Nephron (organoid): ENCODE results near the gene PPT2.

ENCODE experiments used
- H3K27ac Mint-ChIP-seq, 3 experiments: 2 replicates each; pipeline ENCODE4 v1.8.0; 2020; ENCODE audit warnings: mixed read lengths in 3 of 3, mild to moderate bottlenecking in 2 of 3, moderate library complexity in 1 of 3
- H3K27me3 Mint-ChIP-seq: 2 replicates; pipeline ENCODE4 v1.8.0; 2021; ENCODE audit warnings: low read depth, mild to moderate bottlenecking, moderate library complexity, mixed read lengths
- H3K36me3 Mint-ChIP-seq: 2 replicates; pipeline ENCODE4 v1.8.0; 2020; ENCODE audit warnings: low read depth, mixed read lengths
- H3K4me1 Mint-ChIP-seq: 2 replicates; pipeline ENCODE4 v1.8.0; 2020; ENCODE audit warnings: mixed read lengths
- H3K4me3 Mint-ChIP-seq, 3 experiments: 2 replicates each; pipeline ENCODE4 v1.8.0; 2020; ENCODE audit warnings: mild to moderate bottlenecking in 3 of 3, mixed read lengths in 3 of 3, moderate library complexity in 2 of 3
- H3K9me3 Mint-ChIP-seq: 2 replicates; pipeline ENCODE4 v1.8.0; 2020; ENCODE audit warnings: mixed read lengths
- CTCF ChIP-seq, 3 experiments: fragments of 200-600 bp; sonication (generic); IDR thresholded peaks; one replicate each; pipeline ENCODE4 v1.5.0; 2021; ENCODE audit warnings: antibody characterized with exemption in 3 of 3; ENCODE audit not compliant: unreplicated experiment in 3 of 3

Gene PPT2

GRCh38 chr6:32127717-32128592 is 26.0 kb upstream of the PPT2 start, which contains the start of gene ATF6B:
ATF6B (minus strand) TSS chr6:32128246; CDS start chr6:32128207, 39 bp downstream.
- Mint-ChIP-seq H3K27me3 (no peaks in the 10 kb centered on the region), H3K36me3 (peaks cover 19% of the 10 kb centered on the region), H3K4me3 (peak within 1 kb of the TSS; percentile 97 to 100 (median 99)), H3K27ac (peak within 1 kb of the TSS; percentile 95 to 100 (median 99)), H3K4me1 (peaks cover 40% of the 10 kb centered on the region), H3K9me3 (no peaks in the 10 kb centered on the region)
- no peak for TF ChIP-seq CTCF (IDR thresholded peaks at IDR 0.05; ENCODE audit: unreplicated experiment in 3 of 3)

- H3K27ac Mint-ChIP-seq = peak overlapping the region; percentile 95 to 100 (median 99)
- peaks cover 40% of the 10 kb centered on the region for H3K4me1 Mint-ChIP-seq
- H3K4me3 Mint-ChIP-seq = peak overlapping the region; percentile 97 to 100 (median 99)
- H3K9me3 Mint-ChIP-seq = no peaks in the 10 kb centered on the region
- no peak for TF ChIP-seq CTCF (IDR thresholded peaks at IDR 0.05; ENCODE audit: unreplicated experiment in 3 of 3)
- H3K27me3 Mint-ChIP-seq = no peaks in the 10 kb centered on the region
- peaks cover 13% of the 10 kb centered on the region for H3K36me3 Mint-ChIP-seq
These were observed 25.1 kb upstream of the PPT2 start for GRCh38 chr6:32128751-32129296.

- H3K36me3 Mint-ChIP-seq = peaks cover 7% of the 10 kb centered on the region
- H3K27me3 Mint-ChIP-seq = no peaks in the 10 kb centered on the region
- peak overlapping the region; percentile 88 to 100 (median 95) for H3K4me3 Mint-ChIP-seq
- H3K27ac Mint-ChIP-seq = peak overlapping the region; percentile 94 to 99 (median 97)
- no peak for TF ChIP-seq CTCF (IDR thresholded peaks at IDR 0.05; ENCODE audit: unreplicated experiment in 3 of 3)
- H3K4me1 Mint-ChIP-seq = peaks cover 40% of the 10 kb centered on the region
- no peaks in the 10 kb centered on the region for H3K9me3 Mint-ChIP-seq
These were observed 24.4 kb upstream of the PPT2 start for GRCh38 chr6:32129297-32130088.

- TF ChIP-seq CTCF (IDR thresholded peaks at IDR 0.05; ENCODE audit: unreplicated experiment in 3 of 3) = no peak
- Mint-ChIP-seq H3K27me3 (peaks cover 4% of the 10 kb centered on the region), H3K9me3 (no peaks in the 10 kb centered on the region), H3K27ac (peak overlapping the region in 2 of 3 experiments; percentile 77 to 79), H3K4me3 (peak overlapping the region; percentile 68 to 79 (median 71)), H3K4me1 (peaks cover 33% of the 10 kb centered on the region), H3K36me3 (no peaks in the 10 kb centered on the region)
These were observed 22.4 kb upstream of the PPT2 start for GRCh38 chr6:32131439-32131948.

- peaks cover 27% of the 10 kb centered on the region for H3K4me1 Mint-ChIP-seq
- peak overlapping the region; percentile 57 to 76 (median 68) for H3K4me3 Mint-ChIP-seq
- TF ChIP-seq CTCF (IDR thresholded peaks at IDR 0.05; ENCODE audit: unreplicated experiment in 3 of 3) = no peak
- no peaks in the 10 kb centered on the region for H3K9me3 Mint-ChIP-seq
- H3K36me3 Mint-ChIP-seq = no peaks in the 10 kb centered on the region
- peak overlapping the region in 1 of 3 experiments; percentile 46 for H3K27ac Mint-ChIP-seq
- peaks cover 4% of the 10 kb centered on the region for H3K27me3 Mint-ChIP-seq
These were observed 21.8 kb upstream of the PPT2 start for GRCh38 chr6:32132110-32132509.
